ENCODE results near the gene KIF6. TPM values are rescaled to one million over a fixed set of nuclear protein-coding genes. Genes with fewer than 3 reads are reported as not detected.
A peak's percentile ranks its signal among the peaks of the same experiment; 100 is the strongest.

KIF6 gene
- total RNA-seq, 4 donors from 2014 or later, result 0.47 to 2.3 (median 0.97) TPM

DNA sequence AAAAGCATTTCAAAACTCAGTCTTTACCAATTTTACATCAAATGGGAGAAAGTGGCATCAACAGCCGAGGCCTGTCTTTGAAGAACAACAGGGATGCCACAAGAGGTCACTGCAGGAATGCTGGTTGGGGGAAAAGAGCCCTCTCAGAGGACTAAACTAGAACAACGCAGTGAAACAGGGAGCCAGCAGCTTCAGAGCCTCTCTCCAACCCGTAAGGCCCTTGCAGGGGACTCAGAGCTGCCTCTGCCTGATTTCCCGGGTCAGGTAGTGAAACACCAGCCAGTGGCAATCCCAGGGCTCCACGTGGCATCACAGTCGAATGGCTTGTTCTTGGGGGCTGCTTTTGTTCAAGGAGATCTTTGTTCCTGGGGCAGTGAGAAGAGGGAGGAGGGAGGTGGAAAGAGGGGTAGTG lies 347.7 kb downstream of the KIF6 start:
- peaks cover 0 to 36% (median 0%) of the 10 kb centered on the region in 3 donors for H3K4me1 ChIP-seq
- TF ChIP-seq POLR2A (IDR thresholded peaks at IDR 0.05) (no peak), POLR2AphosphoS5 (IDR thresholded peaks at IDR 0.05) (peak; percentile 41), EP300 (IDR thresholded peaks at IDR 0.05) (no peak)
- TF ChIP-seq, protein P1, sequence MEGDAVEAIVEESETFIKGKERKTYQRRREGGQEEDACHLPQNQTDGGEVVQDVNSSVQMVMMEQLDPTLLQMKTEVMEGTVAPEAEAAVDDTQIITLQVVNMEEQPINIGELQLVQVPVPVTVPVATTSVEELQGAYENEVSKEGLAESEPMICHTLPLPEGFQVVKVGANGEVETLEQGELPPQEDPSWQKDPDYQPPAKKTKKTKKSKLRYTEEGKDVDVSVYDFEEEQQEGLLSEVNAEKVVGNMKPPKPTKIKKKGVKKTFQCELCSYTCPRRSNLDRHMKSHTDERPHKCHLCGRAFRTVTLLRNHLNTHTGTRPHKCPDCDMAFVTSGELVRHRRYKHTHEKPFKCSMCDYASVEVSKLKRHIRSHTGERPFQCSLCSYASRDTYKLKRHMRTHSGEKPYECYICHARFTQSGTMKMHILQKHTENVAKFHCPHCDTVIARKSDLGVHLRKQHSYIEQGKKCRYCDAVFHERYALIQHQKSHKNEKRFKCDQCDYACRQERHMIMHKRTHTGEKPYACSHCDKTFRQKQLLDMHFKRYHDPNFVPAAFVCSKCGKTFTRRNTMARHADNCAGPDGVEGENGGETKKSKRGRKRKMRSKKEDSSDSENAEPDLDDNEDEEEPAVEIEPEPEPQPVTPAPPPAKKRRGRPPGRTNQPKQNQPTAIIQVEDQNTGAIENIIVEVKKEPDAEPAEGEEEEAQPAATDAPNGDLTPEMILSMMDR (IDR thresholded peaks at IDR 0.05), result peak; percentile 44 to 86 (median 78)
- H3K36me3 ChIP-seq, result no peaks in the 10 kb centered on the region
- 0% methylated on average over 4 of the region's 6 CpGs; no CpG with 5 or more reads in 1 of the 2 donors for WGBS, 2 donors (ENCODE audit: low coverage in 1 of 2)
- H3K4me3 ChIP-seq, result no peak overlapping the region
- H3K27me3 ChIP-seq, result no peaks in the 10 kb centered on the region
- peak overlapping the region in 3 of 4 donors; percentile 39 to 64 (median 47) for H3K27ac ChIP-seq
- peak; percentile 89 for ATAC-seq
- H3K9me3 ChIP-seq, result no peaks in the 10 kb centered on the region

DNA sequence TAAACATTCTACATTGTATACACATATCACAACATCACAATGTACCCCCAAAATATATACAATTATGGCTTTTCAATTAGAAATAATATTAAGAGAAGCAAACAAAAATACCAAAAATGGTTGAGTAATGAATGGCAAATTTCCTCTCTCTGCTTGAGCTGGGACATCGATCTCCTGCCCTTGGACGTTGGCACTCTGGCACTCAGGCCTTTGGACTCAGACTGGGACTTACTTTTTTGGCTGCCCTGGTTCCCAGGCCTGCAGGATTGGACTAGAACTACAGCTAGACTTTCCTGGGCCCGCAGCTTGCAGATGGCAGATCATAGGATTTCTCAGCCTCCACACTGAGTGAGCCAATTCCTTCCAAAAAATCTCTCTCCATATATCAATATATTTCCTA lies 349.8 kb downstream of the KIF6 start:
- TF ChIP-seq EP300 (IDR thresholded peaks at IDR 0.05), result no peak
- ATAC-seq, result no peak
- no peak overlapping the region for H3K4me3 ChIP-seq
- no peaks in the 10 kb centered on the region for H3K9me3 ChIP-seq
- H3K27ac ChIP-seq, result no peak overlapping the region
- H3K27me3 ChIP-seq, result no peaks in the 10 kb centered on the region
- WGBS, 2 donors (ENCODE audit: low coverage in 1 of 2), result 76 to 86% methylated on average over 3 of the region's 3 CpGs
- peaks cover 0 to 23% (median 0%) of the 10 kb centered on the region in 3 donors for H3K4me1 ChIP-seq
- H3K36me3 ChIP-seq, result no peaks in the 10 kb centered on the region

GRCh38 chr6:39370390-39370789 lies 354.8 kb downstream of the KIF6 start:
- 60 to 71% methylated on average over 3 of the region's 3 CpGs for WGBS, 2 donors (ENCODE audit: low coverage in 1 of 2)

GRCh38 chr6:39369987-39370386 lies 355.2 kb downstream of the KIF6 start:
- H3K27ac ChIP-seq, result no peak overlapping the region
- H3K4me1 ChIP-seq, result no peaks in the 10 kb centered on the region
- no peaks in the 10 kb centered on the region for H3K9me3 ChIP-seq
- TF ChIP-seq, protein P1 (IDR thresholded peaks at IDR 0.05), result peak in 1 of 4 experiments; percentile 39
- TF ChIP-seq POLR2A (IDR thresholded peaks at IDR 0.05), result no peak
- 13% methylated on average over 1 of the region's 1 CpG; no CpG with 5 or more reads in 1 of the 2 donors for WGBS, 2 donors (ENCODE audit: low coverage in 1 of 2)
- ATAC-seq, result no peak
- H3K27me3 ChIP-seq, result no peaks in the 10 kb centered on the region
- H3K36me3 ChIP-seq, result no peaks in the 10 kb centered on the region
- H3K4me3 ChIP-seq, result no peak overlapping the region

More at GRCh38 chr6:39370390-39370789, 354.8 kb downstream of the KIF6 start:
- H3K27me3 ChIP-seq, result no peaks in the 10 kb centered on the region
- H3K36me3 ChIP-seq, result no peaks in the 10 kb centered on the region
- H3K4me3 ChIP-seq, result no peak overlapping the region
- no peak for ATAC-seq
- H3K9me3 ChIP-seq, result no peaks in the 10 kb centered on the region
- TF ChIP-seq, protein P1 (IDR thresholded peaks at IDR 0.05), result no peak
- no peak for TF ChIP-seq POLR2AphosphoS5 (IDR thresholded peaks at IDR 0.05)
- no peak for TF ChIP-seq EP300 (IDR thresholded peaks at IDR 0.05)
- TF ChIP-seq POLR2A (IDR thresholded peaks at IDR 0.05), result no peak
- H3K27ac ChIP-seq, result no peak overlapping the region
- no peaks in the 10 kb centered on the region for H3K4me1 ChIP-seq

DNA sequence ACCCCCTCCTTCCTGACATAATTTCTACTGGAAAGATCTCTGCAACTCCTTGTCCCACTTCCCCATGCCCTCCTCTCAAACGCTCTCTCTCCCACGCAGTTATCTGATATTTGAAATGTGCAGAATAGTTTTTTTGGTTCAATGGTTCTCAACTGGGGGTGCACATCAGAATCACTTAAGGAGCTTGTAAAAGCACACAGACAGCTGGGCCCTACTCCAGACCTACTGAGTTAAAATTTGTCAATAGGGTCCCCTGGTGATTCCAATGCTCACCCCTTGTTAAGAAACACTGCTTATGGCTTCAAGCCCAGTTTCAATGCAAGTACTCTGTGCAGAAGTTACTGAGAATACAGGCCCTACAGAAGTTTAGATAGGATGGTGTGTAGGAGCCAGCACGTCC lies 357.5 kb downstream of the KIF6 start:
- Histone ChIP-seq H3K4me1 (no peaks in the 10 kb centered on the region), H3K4me3 (no peak overlapping the region), H3K27ac (no peak overlapping the region), H3K36me3 (no peaks in the 10 kb centered on the region), H3K9me3 (no peaks in the 10 kb centered on the region), H3K27me3 (no peaks in the 10 kb centered on the region)
- WGBS, 2 donors (ENCODE audit: low coverage in 1 of 2), result 89 to 100% methylated on average over 2 of the region's 3 CpGs
- TF ChIP-seq POLR2AphosphoS5 (IDR thresholded peaks at IDR 0.05) (no peak), EP300 (IDR thresholded peaks at IDR 0.05) (no peak)
- ATAC-seq, result no peak

GRCh38 chr6:39366931-39367618 lies 358.1 kb downstream of the KIF6 start:
- no peak overlapping the region for H3K27ac ChIP-seq
- H3K36me3 ChIP-seq, result no peaks in the 10 kb centered on the region
- no peaks in the 10 kb centered on the region for H3K9me3 ChIP-seq
- ATAC-seq, result no peak
- H3K4me1 ChIP-seq, result peaks cover 0 to 4% (median 0%) of the 10 kb centered on the region in 3 donors
- no peak overlapping the region for H3K4me3 ChIP-seq
- TF ChIP-seq POLR2AphosphoS5 (IDR thresholded peaks at IDR 0.05), result no peak
- TF ChIP-seq, protein P1 (IDR thresholded peaks at IDR 0.05), result no peak
- no peak for TF ChIP-seq EP300 (IDR thresholded peaks at IDR 0.05)
- TF ChIP-seq POLR2A (IDR thresholded peaks at IDR 0.05), result no peak
- WGBS, 2 donors (ENCODE audit: low coverage in 1 of 2), result 40 to 64% methylated on average over 1 to 5 of the region's 9 CpGs
- H3K27me3 ChIP-seq, result no peaks in the 10 kb centered on the region

All from gastroesophageal sphincter (tissue), 4 donors.